Body of pancreas (tissue), 4 donors: Measurements from ENCODE around the gene RASD2.
"Not testable (repeated sequence)": the region's sequence is repeated elsewhere in the genome, so short reads cannot be mapped to it uniquely, and the experiment has no call there.

Experiments used
- POLR2A ChIP-seq, 3 donors: fragments of 450-650 bp; IDR thresholded peaks; one replicate each; pipeline ENCODE4 v1.6.1; 2016; ENCODE audit warnings: antibody characterized with exemption in 3 of 3, mild to moderate bottlenecking in 2 of 3
- TF ChIP-seq, protein P1 (sequence below), 7 experiments: fragments of 450-650 bp in 4 of 7; fragments of 200-600 bp in 3 of 7; sonication (generic) in 3 of 7; IDR thresholded peaks; one replicate each; pipeline ENCODE4 v1.5.1; 2016 to 2019; ENCODE audit warnings: antibody characterized with exemption in 7 of 7

DNA sequence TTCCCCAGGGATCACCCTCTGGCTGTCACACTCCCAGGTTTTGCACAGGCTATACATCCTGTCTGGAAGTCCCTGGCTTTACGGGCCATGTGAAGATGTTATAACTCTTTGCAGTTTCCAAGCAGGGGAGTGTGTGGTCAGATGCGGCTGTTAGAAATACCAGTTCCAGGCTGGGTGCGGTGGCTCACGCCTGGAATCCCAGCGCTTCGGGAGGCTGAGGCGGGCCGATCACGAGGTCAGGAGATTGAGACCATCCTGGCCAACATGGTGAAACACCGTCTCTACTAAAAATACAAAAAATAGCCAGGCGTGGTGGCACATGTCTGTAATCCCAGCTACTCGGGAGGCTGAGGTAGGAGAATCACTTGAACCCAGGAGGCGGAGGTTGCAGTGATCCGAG, 44.9 kb upstream of the RASD2 start:
- TF ChIP-seq POLR2A (IDR thresholded peaks at IDR 0.05) = not testable (repeated sequence)
- TF ChIP-seq, protein P1, sequence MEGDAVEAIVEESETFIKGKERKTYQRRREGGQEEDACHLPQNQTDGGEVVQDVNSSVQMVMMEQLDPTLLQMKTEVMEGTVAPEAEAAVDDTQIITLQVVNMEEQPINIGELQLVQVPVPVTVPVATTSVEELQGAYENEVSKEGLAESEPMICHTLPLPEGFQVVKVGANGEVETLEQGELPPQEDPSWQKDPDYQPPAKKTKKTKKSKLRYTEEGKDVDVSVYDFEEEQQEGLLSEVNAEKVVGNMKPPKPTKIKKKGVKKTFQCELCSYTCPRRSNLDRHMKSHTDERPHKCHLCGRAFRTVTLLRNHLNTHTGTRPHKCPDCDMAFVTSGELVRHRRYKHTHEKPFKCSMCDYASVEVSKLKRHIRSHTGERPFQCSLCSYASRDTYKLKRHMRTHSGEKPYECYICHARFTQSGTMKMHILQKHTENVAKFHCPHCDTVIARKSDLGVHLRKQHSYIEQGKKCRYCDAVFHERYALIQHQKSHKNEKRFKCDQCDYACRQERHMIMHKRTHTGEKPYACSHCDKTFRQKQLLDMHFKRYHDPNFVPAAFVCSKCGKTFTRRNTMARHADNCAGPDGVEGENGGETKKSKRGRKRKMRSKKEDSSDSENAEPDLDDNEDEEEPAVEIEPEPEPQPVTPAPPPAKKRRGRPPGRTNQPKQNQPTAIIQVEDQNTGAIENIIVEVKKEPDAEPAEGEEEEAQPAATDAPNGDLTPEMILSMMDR (IDR thresholded peaks at IDR 0.05) = not testable (repeated sequence)
